ENCODE results near the gene PREX1.
A peak's percentile ranks its signal among the peaks of the same experiment; 100 is the strongest.
"Not testable (repeated sequence)": the region's sequence is repeated elsewhere in the genome, so short reads cannot be mapped to it uniquely, and the experiment has no call there.

PREX1 gene

GRCh38 chr20:48773837-48774418 lies 53.9 kb downstream of the PREX1 start:
- no peak for DNase-seq (ENCODE audit: low read depth in 2 of 2)

- no peak for DNase-seq (ENCODE audit: low read depth in 2 of 2)
Observed at GRCh38 chr20:48772183-48772976, 55.4 kb downstream of the PREX1 start.

GRCh38 chr20:48771542-48771941 lies 56.3 kb downstream of the PREX1 start:
- no peak for DNase-seq (ENCODE audit: low read depth in 2 of 2)

GRCh38 chr20:48770700-48771442 lies 56.9 kb downstream of the PREX1 start:
- no peak for DNase-seq (ENCODE audit: low read depth in 2 of 2)

GRCh38 chr20:48769069-48769983 lies 58.5 kb downstream of the PREX1 start:
- peak; percentile 74 to 82 for DNase-seq (ENCODE audit: low read depth in 2 of 2)

- no peak for DNase-seq (ENCODE audit: low read depth in 2 of 2)
Observed at GRCh38 chr20:48766961-48767960, 60.5 kb downstream of the PREX1 start.

- no peak for DNase-seq (ENCODE audit: low read depth in 2 of 2)
Observed at GRCh38 chr20:48766205-48766604, 61.6 kb downstream of the PREX1 start.

- no peak for DNase-seq (ENCODE audit: low read depth in 2 of 2)
Observed at GRCh38 chr20:48765359-48765758, 62.4 kb downstream of the PREX1 start.

GRCh38 chr20:48763216-48763914 lies 64.4 kb downstream of the PREX1 start:
- DNase-seq (ENCODE audit: low read depth in 2 of 2), result no peak

- no peak for DNase-seq (ENCODE audit: low read depth in 2 of 2)
Observed at GRCh38 chr20:48761874-48762273, 65.9 kb downstream of the PREX1 start.

GRCh38 chr20:48761023-48761785 lies 66.6 kb downstream of the PREX1 start:
- DNase-seq (ENCODE audit: low read depth in 2 of 2), result no peak

- peak; percentile 33 to 56 for DNase-seq (ENCODE audit: low read depth in 2 of 2)
Observed at GRCh38 chr20:48760403-48760983, 67.3 kb downstream of the PREX1 start.

GRCh38 chr20:48759631-48760245 lies 68.1 kb downstream of the PREX1 start:
- DNase-seq (ENCODE audit: low read depth in 2 of 2), result no peak

GRCh38 chr20:48758206-48758820 lies 69.5 kb downstream of the PREX1 start:
- no peak for DNase-seq (ENCODE audit: low read depth in 2 of 2)

- DNase-seq (ENCODE audit: low read depth in 2 of 2), result not testable (repeated sequence)
Observed at GRCh38 chr20:48756774-48757173, 71.0 kb downstream of the PREX1 start.

- DNase-seq (ENCODE audit: low read depth in 2 of 2), result no peak
Observed at GRCh38 chr20:48754292-48754691, 73.5 kb downstream of the PREX1 start.

- no peak for DNase-seq (ENCODE audit: low read depth in 2 of 2)
Observed at GRCh38 chr20:48752963-48753362, 74.8 kb downstream of the PREX1 start.

GRCh38 chr20:48751871-48752270 lies 75.9 kb downstream of the PREX1 start:
- DNase-seq (ENCODE audit: low read depth in 2 of 2), result no peak
